ENCODE results near the gene CHRNB2.
A peak's percentile ranks its signal among the peaks of the same experiment; 100 is the strongest.
"Not testable (repeated sequence)": the region's sequence is repeated elsewhere in the genome, so short reads cannot be mapped to it uniquely, and the experiment has no call there.

CHRNB2 gene, protein sequence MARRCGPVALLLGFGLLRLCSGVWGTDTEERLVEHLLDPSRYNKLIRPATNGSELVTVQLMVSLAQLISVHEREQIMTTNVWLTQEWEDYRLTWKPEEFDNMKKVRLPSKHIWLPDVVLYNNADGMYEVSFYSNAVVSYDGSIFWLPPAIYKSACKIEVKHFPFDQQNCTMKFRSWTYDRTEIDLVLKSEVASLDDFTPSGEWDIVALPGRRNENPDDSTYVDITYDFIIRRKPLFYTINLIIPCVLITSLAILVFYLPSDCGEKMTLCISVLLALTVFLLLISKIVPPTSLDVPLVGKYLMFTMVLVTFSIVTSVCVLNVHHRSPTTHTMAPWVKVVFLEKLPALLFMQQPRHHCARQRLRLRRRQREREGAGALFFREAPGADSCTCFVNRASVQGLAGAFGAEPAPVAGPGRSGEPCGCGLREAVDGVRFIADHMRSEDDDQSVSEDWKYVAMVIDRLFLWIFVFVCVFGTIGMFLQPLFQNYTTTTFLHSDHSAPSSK

GRCh38 chr1:154567386-154568156, at the start of gene CHRNB2:
Gene CHRNB2 (plus strand): TSS chr1:154567778. CDS start chr1:154568045, 267 bp downstream.
- H3K4me3 ChIP-seq (ENCODE audit: low read length), result peak within 1 kb of the TSS; percentile 76
- peaks cover 24% of the 10 kb centered on the region for H3K36me3 ChIP-seq (ENCODE audit: insufficient read depth, low read length)
- peaks cover 22% of the 10 kb centered on the region for H3K4me1 ChIP-seq (ENCODE audit: insufficient read depth, low read length)
- H2AFZ ChIP-seq (ENCODE audit: low read depth, low read length), result peak within 1 kb of the TSS; percentile 39
- H3K27me3 ChIP-seq (ENCODE audit: insufficient read depth, low read length), result no peaks in the 10 kb centered on the region
- H3K9me3 ChIP-seq (ENCODE audit: low read length), result no peaks in the 10 kb centered on the region

GRCh38 chr1:154519591-154519991, 48.0 kb upstream of the CHRNB2 start:
- no peaks in the 10 kb centered on the region for H3K9me3 ChIP-seq (ENCODE audit: low read length)
- no peak overlapping the region for H2AFZ ChIP-seq (ENCODE audit: low read depth, low read length)
- H3K4me1 ChIP-seq (ENCODE audit: insufficient read depth, low read length), result no peaks in the 10 kb centered on the region
- no peak overlapping the region for H3K4me3 ChIP-seq (ENCODE audit: low read length)
- H3K27me3 ChIP-seq (ENCODE audit: insufficient read depth, low read length), result peaks cover 10% of the 10 kb centered on the region
- H3K36me3 ChIP-seq (ENCODE audit: insufficient read depth, low read length), result no peaks in the 10 kb centered on the region

DNA sequence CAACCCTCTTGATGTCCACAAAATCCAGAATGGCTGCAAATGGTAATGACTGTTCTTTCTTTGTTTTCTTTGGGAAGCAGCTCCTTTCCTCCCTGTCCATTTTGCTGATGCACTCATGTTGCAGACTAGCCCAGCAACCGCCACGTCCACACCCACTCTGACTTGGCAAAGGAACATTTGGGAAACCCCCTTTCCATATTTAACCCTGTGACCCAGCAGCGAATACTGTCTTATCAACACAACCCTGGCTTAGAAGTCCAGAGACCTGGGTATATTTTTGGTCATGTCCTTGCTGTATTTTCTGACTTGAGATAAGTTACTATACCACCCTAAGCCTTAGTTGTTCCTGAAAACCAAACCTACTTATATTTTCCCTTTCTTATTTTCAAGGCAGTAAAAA, 47.2 kb upstream of the CHRNB2 start:
- Histone ChIP-seq H3K27me3 (ENCODE audit: insufficient read depth, low read length) (peaks cover 10% of the 10 kb centered on the region), H3K9me3 (ENCODE audit: low read length) (no peaks in the 10 kb centered on the region)

GRCh38 chr1:154521695-154522094, 45.9 kb upstream of the CHRNB2 start:
- no peaks in the 10 kb centered on the region for H3K4me1 ChIP-seq (ENCODE audit: insufficient read depth, low read length)
- no peak overlapping the region for H3K4me3 ChIP-seq (ENCODE audit: low read length)
- peaks cover 8% of the 10 kb centered on the region for H3K27me3 ChIP-seq (ENCODE audit: insufficient read depth, low read length)
- no peak overlapping the region for H2AFZ ChIP-seq (ENCODE audit: low read depth, low read length)
- no peaks in the 10 kb centered on the region for H3K36me3 ChIP-seq (ENCODE audit: insufficient read depth, low read length)
- H3K9me3 ChIP-seq (ENCODE audit: low read length), result no peaks in the 10 kb centered on the region

More for the DNA sequence above, 47.2 kb upstream of the CHRNB2 start:
- Histone ChIP-seq H3K4me3 (ENCODE audit: low read length) (no peak overlapping the region), H2AFZ (ENCODE audit: low read depth, low read length) (no peak overlapping the region), H3K36me3 (ENCODE audit: insufficient read depth, low read length) (no peaks in the 10 kb centered on the region), H3K4me1 (ENCODE audit: insufficient read depth, low read length) (no peaks in the 10 kb centered on the region)

DNA sequence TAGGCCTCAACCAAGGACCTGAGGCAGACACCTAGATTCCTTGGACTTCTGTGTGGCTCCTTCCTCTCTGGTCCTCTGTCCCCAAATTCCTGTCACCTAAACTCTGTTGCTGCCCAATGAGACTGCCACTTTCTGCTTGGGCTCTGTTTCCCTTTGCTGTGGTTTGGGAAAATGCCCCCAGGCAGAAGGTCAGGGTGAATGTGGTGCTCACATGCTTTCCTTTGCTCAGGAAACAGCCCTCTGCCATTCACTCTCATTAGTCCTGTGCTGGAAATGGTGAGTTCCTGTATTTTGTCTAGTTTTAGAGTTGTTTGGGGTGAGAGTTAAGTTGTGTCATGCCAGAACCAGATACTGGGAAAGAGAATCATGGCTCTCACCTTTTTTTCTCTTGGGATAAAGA, 42.7 kb upstream of the CHRNB2 start:
- Histone ChIP-seq H2AFZ (ENCODE audit: low read depth, low read length) (no peak overlapping the region), H3K27me3 (ENCODE audit: insufficient read depth, low read length) (peaks cover 2% of the 10 kb centered on the region), H3K4me1 (ENCODE audit: insufficient read depth, low read length) (no peaks in the 10 kb centered on the region), H3K9me3 (ENCODE audit: low read length) (no peaks in the 10 kb centered on the region), H3K36me3 (ENCODE audit: insufficient read depth, low read length) (no peaks in the 10 kb centered on the region), H3K4me3 (ENCODE audit: low read length) (no peak overlapping the region)

GRCh38 chr1:154527192-154527591, 40.4 kb upstream of the CHRNB2 start:
- H3K4me3 ChIP-seq (ENCODE audit: low read length), result no peak overlapping the region
- no peak overlapping the region for H2AFZ ChIP-seq (ENCODE audit: low read depth, low read length)
- no peaks in the 10 kb centered on the region for H3K9me3 ChIP-seq (ENCODE audit: low read length)

DNA sequence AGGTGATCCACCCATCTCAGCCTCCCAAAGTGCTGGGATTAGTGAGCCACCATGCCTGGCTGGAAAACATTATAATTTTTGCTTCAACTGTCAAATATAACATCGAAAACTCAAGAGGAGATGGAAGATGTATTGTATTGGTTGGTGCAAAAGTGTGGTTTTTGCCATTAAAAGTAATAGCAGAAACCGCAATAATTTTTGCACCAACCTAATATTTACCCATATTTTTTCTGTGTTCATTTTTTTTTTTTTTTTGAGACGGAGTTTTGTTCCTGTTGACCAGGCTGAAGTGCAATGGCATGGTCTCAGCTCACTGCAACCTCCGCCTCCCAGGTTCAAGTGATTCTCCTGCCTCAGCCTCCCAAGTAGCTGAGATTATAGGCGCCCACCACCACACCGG, 38.3 kb upstream of the CHRNB2 start:
- Histone ChIP-seq H2AFZ (ENCODE audit: low read depth, low read length) (no peak overlapping the region), H3K36me3 (ENCODE audit: insufficient read depth, low read length) (no peaks in the 10 kb centered on the region), H3K4me3 (ENCODE audit: low read length) (no peak overlapping the region), H3K4me1 (ENCODE audit: insufficient read depth, low read length) (no peaks in the 10 kb centered on the region), H3K27me3 (ENCODE audit: insufficient read depth, low read length) (no peaks in the 10 kb centered on the region), H3K9me3 (ENCODE audit: low read length) (no peaks in the 10 kb centered on the region)

More at GRCh38 chr1:154527192-154527591, 40.4 kb upstream of the CHRNB2 start:
- Histone ChIP-seq H3K27me3 (ENCODE audit: insufficient read depth, low read length) (no peaks in the 10 kb centered on the region), H3K4me1 (ENCODE audit: insufficient read depth, low read length) (no peaks in the 10 kb centered on the region), H3K36me3 (ENCODE audit: insufficient read depth, low read length) (no peaks in the 10 kb centered on the region)

DNA sequence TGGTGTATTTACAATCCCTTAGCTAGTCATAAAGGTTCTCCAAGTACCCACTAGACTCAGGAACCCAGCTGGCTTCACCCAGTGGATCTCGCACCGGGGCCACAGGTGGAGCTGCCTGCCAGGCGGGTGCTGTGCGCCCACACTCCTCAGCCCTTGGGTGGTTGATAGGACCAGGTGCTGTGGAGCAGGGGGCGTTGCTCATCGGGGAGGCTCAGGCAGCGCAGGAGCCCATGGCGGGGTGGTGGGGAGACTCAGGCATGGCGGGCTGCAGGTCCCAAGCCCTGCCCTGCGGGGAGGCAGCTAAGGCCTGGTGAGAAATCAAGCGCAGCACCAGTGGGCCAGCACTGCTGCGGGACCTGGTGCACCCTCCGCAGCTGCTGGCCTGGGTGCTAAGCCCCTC, 35.6 kb upstream of the CHRNB2 start:
- not testable (repeated sequence) for H3K36me3 ChIP-seq (ENCODE audit: insufficient read depth, low read length); H3K27me3 ChIP-seq (ENCODE audit: insufficient read depth, low read length); H3K9me3 ChIP-seq (ENCODE audit: low read length); H3K4me3 ChIP-seq (ENCODE audit: low read length); H2AFZ ChIP-seq (ENCODE audit: low read depth, low read length); H3K4me1 ChIP-seq (ENCODE audit: insufficient read depth, low read length)

GRCh38 chr1:154533952-154534844, 33.4 kb upstream of the CHRNB2 start:
- Histone ChIP-seq H2AFZ (ENCODE audit: low read depth, low read length) (no peak overlapping the region), H3K36me3 (ENCODE audit: insufficient read depth, low read length) (no peaks in the 10 kb centered on the region), H3K27me3 (ENCODE audit: insufficient read depth, low read length) (no peaks in the 10 kb centered on the region), H3K4me3 (ENCODE audit: low read length) (no peak overlapping the region), H3K4me1 (ENCODE audit: insufficient read depth, low read length) (no peaks in the 10 kb centered on the region), H3K9me3 (ENCODE audit: low read length) (no peaks in the 10 kb centered on the region)

GRCh38 chr1:154536570-154536969, 31.0 kb upstream of the CHRNB2 start:
- Histone ChIP-seq H2AFZ (ENCODE audit: low read depth, low read length) (no peak overlapping the region), H3K4me1 (ENCODE audit: insufficient read depth, low read length) (no peaks in the 10 kb centered on the region), H3K4me3 (ENCODE audit: low read length) (no peak overlapping the region), H3K9me3 (ENCODE audit: low read length) (no peaks in the 10 kb centered on the region), H3K27me3 (ENCODE audit: insufficient read depth, low read length) (peaks cover 2% of the 10 kb centered on the region), H3K36me3 (ENCODE audit: insufficient read depth, low read length) (no peaks in the 10 kb centered on the region)

- Histone ChIP-seq H3K36me3 (ENCODE audit: insufficient read depth, low read length) (no peaks in the 10 kb centered on the region), H3K27me3 (ENCODE audit: insufficient read depth, low read length) (peaks cover 4% of the 10 kb centered on the region), H2AFZ (ENCODE audit: low read depth, low read length) (no peak overlapping the region), H3K4me3 (ENCODE audit: low read length) (no peak overlapping the region), H3K9me3 (ENCODE audit: low read length) (no peaks in the 10 kb centered on the region), H3K4me1 (ENCODE audit: insufficient read depth, low read length) (no peaks in the 10 kb centered on the region)
Observed at GRCh38 chr1:154539486-154540483, 27.8 kb upstream of the CHRNB2 start.

- Histone ChIP-seq H3K4me3 (ENCODE audit: low read length) (no peak overlapping the region), H2AFZ (ENCODE audit: low read depth, low read length) (no peak overlapping the region), H3K4me1 (ENCODE audit: insufficient read depth, low read length) (no peaks in the 10 kb centered on the region), H3K9me3 (ENCODE audit: low read length) (no peaks in the 10 kb centered on the region), H3K36me3 (ENCODE audit: insufficient read depth, low read length) (no peaks in the 10 kb centered on the region), H3K27me3 (ENCODE audit: insufficient read depth, low read length) (peaks cover 4% of the 10 kb centered on the region)
Observed at GRCh38 chr1:154541231-154541630, 26.3 kb upstream of the CHRNB2 start.

Data from neuron (in vitro differentiated cells).